Umbilical cord (tissue), 2 donors: ENCODE measurements around the gene TEX35. TPM values are rescaled to one million over a fixed set of nuclear protein-coding genes. Genes with fewer than 3 reads are reported as not detected.
A peak's percentile ranks its signal among the peaks of the same experiment; 100 is the strongest.

ENCODE experiments used
- DNase-seq: peaks from one replicate; pipeline ENCODE4 v3.0.0-alpha.2; 2015; ENCODE audit warnings: low spot score
- total RNA-seq: library from RNA; depleted of rRNA; stranded (reverse); fragments of >200 nt; gene quantifications from one replicate; pipeline ENCODE4 v1.2.3, GENCODE V29; 2014; ENCODE audit warnings: low replicate concordance; ENCODE audit not compliant: insufficient read depth

TEX35 gene
- 0.72 TPM for total RNA-seq

- DNase-seq, result no peak
These were observed at the start of gene TEX35 for GRCh38 chr1:178512566-178513277. TEX35 (plus strand) TSS chr1:178513109; CDS start chr1:178513189, 80 bp downstream.

GRCh38 chr1:178464141-178464540 lies 48.8 kb upstream of the TEX35 start:
- no peak for DNase-seq

- no peak for DNase-seq
These were observed 48.3 kb upstream of the TEX35 start for GRCh38 chr1:178464566-178464965.

GRCh38 chr1:178465011-178465410 lies 47.9 kb upstream of the TEX35 start:
- no peak for DNase-seq

- DNase-seq, result no peak
These were observed 45.1 kb upstream of the TEX35 start for GRCh38 chr1:178467837-178468236.

GRCh38 chr1:178470411-178470960 lies 42.4 kb upstream of the TEX35 start:
- DNase-seq, result no peak

GRCh38 chr1:178472531-178472930 lies 40.4 kb upstream of the TEX35 start:
- DNase-seq, result no peak

- DNase-seq, result no peak
These were observed 35.5 kb upstream of the TEX35 start for GRCh38 chr1:178477373-178477772.

GRCh38 chr1:178477841-178478240 lies 35.1 kb upstream of the TEX35 start:
- DNase-seq, result no peak

- DNase-seq, result no peak
These were observed 29.5 kb upstream of the TEX35 start for GRCh38 chr1:178483251-178483957.

- DNase-seq, result peak; percentile 13
These were observed 28.1 kb upstream of the TEX35 start for GRCh38 chr1:178484698-178485225.

GRCh38 chr1:178485541-178485981 lies 27.3 kb upstream of the TEX35 start:
- no peak for DNase-seq

GRCh38 chr1:178486100-178487069 lies 26.5 kb upstream of the TEX35 start:
- DNase-seq, result peak; percentile 22

- no peak for DNase-seq
These were observed 25.8 kb upstream of the TEX35 start for GRCh38 chr1:178487070-178487615.

- DNase-seq, result no peak
These were observed 24.5 kb upstream of the TEX35 start for GRCh38 chr1:178488393-178488792.

GRCh38 chr1:178489399-178489798 lies 23.5 kb upstream of the TEX35 start:
- DNase-seq, result no peak

- DNase-seq, result no peak
These were observed 22.8 kb upstream of the TEX35 start for GRCh38 chr1:178490136-178490535.

GRCh38 chr1:178490967-178491366 lies 21.9 kb upstream of the TEX35 start:
- DNase-seq, result no peak

GRCh38 chr1:178491721-178492120 lies 21.2 kb upstream of the TEX35 start:
- DNase-seq, result no peak

GRCh38 chr1:178492341-178492740 lies 20.6 kb upstream of the TEX35 start:
- DNase-seq, result no peak

GRCh38 chr1:178493301-178493741 lies 19.6 kb upstream of the TEX35 start:
- no peak for DNase-seq
